GM18508 (cell line): ENCODE results near the gene ABCA5.
A peak's percentile ranks its signal among the peaks of the same experiment; 100 is the strongest.

Source experiments
- ATAC-seq: cut with Tn5 transposase; IDR thresholded peaks from one replicate; pipeline ENCODE4 v1.9.1; 2021; ENCODE audit warnings: moderate number of reproducible peaks; ENCODE audit not compliant: insufficient read depth, unreplicated experiment

Gene ABCA5

DNA sequence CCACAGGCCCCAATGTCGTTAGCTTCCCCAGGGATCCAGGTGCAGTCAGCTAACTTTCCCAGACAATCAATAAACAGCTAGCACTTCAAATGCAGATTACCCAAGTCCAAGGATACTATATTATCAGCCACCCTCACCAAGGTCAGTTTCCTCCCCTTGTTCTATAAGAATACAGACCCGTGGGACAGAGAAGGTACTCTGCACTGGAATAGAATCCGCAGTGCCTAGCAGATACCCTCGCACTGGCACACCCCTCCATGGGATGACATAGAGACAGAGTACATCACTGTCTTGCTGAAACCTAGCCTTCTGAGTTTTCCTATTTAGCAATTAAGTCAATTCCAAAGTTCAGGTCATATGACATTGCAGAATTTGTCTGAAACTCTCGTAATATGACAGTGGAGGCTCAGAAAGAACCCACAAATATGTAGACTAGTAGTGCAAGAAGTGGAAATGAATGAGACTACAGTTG, 58.4 kb downstream of the ABCA5 start:
- no peak for ATAC-seq

DNA sequence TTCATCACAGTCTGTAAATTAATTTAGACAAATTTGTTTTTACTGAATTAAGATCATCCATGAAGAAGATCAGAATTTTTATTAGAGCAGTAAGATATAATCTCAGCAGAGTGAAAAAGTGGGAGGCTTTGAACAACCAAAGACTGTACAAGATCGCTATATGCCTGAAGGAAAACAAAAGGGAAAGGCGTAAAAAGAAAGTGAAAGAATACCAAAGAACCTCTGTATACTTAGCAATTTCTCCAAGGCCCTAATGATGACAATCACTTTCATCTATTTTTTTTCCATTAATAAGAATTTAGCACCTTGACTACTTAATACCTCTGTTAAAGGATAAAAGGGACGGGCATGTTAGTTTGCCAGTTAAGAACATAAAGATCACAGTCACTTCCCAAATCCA, 59.7 kb downstream of the ABCA5 start:
- no peak for ATAC-seq

DNA sequence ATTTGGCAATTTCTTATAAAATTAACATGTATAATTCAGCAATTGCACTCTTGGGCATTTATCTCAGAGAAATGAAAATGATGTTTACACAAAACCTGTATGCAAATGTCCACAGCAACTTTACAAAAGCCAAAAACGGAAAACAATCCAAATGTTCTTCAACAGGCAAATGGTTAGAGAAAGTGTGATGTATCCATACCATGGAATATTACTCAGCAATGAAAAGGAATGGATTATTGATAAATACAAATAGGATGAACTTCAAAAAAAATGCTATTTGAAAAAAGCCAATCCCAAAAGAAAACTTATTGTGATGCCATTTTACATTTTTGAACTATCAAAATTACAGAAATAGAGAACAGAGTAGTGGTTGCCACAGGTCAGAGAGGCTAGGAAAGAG, 61.1 kb downstream of the ABCA5 start:
- no peak for ATAC-seq

DNA sequence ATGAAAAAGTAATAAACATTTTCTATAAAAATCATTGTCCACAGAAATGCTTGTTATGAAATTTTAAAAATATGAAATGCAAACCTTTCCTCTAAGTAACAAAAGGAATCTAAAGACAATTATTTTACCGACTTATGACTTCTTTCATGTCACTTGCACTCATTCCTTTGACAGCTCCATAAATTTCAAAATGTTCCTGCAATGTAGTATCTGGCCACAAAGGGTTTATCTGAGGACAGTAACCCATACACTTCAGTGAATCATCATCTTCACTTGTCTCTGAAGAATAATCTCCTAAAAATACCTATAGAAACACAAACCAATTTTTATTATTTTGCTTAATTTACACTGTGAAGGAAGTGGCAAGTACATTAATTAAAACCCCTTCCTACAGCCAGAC, 72.7 kb downstream of the ABCA5 start:
- ATAC-seq = no peak

DNA sequence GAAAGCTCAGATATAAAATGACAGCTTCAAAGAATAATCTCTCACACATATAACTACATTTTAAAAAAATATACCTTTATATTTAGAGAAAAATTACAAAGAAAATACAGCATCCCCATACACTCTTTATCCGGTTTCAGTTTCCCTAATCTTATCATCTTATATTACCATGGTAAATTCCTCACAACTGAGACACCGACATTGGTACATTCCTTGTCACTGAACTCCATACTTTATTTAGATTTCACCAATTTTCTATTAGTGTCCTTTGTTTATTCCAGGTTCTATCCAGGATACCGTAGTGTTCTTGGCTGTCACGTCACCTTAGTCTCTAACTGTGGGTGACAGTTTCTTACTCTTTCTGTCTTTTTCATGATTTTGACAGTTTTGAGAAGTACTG, 76.3 kb downstream of the ABCA5 start:
- ATAC-seq = no peak

DNA sequence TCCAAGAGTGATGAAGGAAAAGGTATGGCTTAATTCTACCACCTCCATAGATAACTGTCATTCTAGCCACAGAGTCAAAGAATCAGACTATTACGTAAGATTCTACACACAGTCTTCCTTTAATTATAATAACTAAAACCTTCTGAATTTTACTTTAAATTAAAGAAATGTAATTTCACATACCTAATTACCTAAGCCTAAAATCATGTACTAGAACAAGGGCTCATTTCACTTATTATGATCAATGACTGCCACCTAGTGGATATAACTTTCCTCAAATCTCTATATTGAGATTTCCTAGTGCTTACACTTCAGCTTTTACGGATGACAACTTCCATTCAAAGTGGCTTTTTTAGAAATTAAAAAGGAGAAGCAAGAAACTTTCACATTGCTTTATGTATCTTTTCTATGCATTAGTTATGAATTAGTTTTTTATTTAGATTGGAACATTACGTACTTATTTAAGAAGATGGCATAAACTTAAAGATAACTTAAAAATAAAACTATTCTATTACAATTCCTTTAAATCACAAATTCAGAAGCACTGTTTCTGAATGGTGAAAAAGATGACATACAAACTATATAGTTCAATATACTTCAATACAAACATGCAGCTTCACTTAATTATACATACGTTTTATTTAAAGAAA, 80.1 kb downstream of the ABCA5 start:
- no peak for ATAC-seq

DNA sequence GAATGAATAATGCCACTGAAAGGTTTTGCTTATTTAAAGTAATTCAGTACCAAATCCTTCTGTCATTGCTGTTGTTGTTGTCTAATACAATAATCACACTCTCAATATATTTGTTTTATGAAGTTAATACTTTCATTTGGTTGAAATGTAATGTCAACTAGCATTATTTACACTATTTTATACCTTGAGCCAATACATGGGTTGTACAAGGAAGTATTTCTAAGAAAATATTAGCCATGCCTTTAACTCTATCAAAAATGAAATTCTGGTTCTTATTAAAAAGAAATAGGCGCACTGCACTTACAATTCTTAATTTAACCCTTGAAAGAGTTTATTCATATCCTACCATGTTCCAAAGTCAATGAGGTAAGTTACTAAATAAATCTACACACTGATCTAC, 80.7 kb downstream of the ABCA5 start:
- ATAC-seq = no peak

DNA sequence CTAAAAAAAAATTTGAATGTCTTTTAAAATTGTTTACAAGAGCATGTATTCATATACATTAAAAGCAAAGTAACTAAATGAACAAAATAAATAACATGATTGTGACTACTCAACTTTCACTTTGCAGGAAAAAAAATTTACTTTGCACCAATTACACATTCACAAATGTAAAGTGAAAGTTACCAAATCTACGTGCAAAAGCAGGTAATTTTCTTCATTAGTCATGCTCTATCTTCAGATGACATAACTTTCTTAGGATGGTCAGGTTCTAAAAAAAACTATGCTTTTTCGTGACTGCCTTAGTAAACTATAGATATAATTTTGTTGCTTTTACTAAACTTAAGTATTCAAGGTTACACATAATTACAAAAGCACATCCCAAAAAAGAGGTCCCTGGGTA, 81.3 kb downstream of the ABCA5 start:
- no peak for ATAC-seq

DNA sequence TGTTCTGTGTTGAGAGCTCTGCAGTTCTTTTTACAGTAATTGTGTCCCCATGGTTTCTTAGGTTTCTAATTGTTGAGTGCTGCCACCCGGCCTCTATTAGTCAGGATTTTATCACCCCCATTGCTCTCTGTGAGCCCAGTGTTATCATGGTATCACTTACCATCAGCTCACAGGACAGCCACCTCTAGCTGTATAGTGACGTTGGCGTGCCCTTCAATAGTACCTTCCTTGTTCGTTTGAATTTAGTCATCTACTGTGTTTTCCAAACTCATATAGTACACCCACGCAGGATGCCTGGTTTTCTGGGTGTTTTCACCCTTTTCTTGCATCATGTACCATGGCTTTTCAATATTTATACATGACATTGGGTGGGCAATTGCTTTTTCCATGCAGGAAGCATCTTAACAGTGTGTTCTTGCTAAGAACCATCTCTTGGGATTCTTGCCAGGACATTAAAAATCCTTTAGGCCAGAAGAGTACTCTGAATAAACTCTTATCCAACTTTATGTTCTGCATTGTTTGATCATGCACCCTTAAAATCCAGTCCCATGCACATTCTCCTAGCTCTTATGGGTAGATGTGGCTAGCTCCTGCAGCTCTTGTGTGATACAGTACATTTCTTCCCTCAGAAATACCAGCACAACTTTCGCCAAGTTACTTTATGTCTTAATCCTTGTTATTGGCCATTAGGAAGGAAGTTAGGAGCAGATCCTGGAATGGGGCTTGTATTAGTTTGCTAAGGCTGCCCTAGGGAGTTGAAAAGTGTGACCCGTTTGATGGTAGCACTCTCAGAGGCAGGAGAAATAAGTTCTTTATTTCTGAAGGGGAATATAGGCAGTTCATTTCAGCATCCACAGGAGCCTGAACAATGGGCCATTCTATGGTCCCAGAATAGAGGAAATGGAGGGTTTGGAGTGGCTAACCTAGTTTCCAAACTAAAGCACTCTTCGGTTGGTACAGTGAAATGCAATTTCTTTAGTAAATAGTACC, 87.0 kb downstream of the ABCA5 start:
- no peak for ATAC-seq

DNA sequence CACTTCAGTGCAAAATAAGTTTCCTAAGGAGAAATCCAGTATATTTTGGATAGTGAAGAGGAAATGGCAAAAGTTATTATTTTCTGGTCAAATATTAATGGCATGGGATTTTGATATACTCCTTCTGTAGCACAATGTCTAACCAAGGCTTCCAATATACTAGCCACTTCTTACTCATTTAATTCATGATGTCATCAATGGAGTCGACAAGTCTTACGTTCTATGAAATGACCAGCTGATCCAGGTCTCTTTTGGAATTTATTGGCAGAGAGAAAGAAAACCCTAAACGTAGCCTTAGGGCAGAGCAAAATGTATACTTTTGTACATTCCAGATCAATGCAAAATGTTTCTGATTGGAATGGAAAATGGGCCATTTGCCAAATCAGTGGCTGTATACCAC, 90.0 kb downstream of the ABCA5 start:
- ATAC-seq = no peak

DNA sequence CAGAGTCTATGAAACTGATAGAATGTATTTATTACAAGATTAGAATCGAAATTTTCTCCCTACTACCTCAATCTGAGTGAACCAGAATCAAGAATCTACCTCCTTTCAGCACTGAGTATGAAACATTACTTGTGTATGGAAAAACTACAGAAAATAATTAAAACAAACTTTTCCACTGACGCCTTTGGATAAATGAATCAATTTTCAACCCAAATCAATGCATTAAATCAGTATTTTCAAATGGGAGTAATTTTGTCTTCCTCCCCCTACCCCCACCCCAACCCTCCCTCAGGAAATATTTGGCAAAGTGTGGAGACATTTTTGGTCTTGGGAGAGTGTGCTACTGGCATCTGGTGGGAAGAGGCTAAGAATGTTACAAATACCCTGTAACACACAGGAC, 90.5 kb downstream of the ABCA5 start:
- ATAC-seq = no peak

DNA sequence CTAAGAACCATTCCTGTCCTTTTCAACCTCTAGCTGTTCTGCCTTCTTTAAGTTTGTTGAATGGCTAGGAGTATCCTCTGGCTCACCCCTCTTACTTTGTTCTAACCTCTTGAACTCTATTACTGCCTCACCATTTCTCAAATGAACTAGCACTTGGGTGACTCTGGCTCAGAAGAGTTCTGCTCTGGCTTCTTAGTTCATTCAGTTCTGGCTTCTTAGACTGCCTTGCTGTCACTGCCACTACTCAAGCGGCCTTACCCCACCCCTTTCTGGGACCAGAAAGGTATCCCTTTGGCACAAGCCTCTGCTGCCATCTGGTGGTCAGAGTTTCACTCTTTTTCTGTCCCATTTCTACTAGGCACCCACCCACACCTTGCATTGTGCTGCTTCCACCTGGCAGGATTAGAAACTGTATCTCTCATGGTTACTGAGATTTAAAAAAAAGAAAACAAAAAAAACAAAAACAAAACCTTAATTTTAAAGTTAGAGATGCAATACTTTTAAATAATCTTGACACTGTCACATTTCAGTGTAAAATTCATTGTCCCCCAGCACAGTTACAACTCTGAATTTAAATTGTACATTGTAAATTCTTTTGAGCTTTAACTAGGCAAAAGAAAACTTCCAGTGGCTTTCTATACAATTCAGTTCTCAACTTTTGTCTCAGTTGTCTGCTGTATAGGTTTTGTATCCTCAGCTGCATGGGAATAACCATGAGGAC, 91.4 kb downstream of the ABCA5 start:
- peak; percentile 79 for ATAC-seq

DNA sequence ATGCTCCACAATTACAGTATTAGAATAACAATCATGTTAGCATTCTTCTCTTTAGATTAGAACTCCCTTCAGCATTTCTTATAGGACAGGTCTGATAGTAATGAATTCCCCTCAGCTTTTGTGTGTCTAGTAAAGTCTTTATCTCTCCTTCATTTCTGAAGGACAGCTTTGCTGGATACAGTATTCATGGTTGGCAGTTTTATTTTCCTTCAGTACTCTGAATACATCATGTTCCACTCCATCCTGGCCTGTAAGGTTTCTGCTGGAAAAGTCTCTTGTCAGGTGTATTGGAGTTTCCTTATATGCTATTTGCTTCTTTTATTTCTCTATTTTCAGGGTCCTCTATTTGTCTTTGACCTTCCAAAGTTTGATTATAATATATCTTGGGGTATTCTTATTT, 94.3 kb downstream of the ABCA5 start:
- ATAC-seq = no peak

DNA sequence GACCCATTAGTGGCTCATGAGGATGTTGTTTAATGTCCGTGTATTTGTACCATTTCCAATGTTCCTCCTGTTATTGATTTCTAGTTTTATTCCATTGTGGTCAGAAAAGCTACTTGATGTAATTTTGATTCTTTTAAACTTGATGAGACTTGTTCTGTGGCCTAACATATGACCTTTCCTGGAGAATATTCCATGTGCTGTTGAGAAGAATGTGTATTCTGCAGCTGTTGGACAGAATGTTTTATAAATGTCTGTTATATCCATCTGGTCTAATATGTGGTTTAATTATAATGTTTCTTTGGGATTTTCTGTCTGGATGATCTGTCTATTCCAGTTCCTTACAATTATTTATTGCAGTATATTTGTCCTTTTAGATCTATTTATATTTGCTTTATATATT, 95.4 kb downstream of the ABCA5 start:
- no peak for ATAC-seq

DNA sequence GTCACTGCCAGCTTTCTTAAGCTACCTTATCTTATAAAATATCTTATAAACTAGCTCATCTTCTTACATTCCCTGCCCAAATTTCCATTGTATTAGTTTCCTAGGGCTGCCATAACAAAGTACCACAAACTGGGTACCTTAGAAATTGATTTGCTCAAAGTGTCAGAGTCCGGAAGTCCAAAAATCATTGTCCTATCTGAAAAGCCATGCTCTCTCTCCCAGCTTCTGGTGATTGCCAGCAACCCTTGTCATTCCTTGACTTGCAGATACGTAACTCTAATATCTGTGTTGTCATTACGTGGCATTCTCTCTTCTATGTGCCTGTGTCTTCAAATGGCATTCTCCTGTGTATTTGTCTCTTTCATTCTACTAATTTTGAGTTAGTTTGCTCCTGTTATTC, 96.0 kb downstream of the ABCA5 start:
- ATAC-seq = no peak

DNA sequence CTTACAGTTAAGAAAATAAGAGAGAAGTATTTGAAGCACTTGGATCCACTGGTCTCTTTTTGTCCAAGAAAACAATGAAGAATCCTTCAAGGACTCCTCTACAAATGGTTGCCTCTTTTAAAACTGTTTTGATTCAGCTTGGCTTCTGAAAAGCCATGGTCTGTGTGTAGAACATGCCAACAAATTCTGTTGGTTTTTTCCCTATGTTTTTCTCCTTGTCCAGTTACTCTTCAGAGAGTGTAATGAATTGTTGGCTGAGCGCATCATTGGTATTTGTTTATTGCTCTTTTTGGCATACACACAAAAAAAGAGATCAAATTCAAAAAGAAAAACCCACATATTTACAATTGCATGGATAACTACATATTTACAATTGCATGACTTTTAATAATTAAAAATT, 98.4 kb downstream of the ABCA5 start, which contains the start of gene ABCA10:
ABCA10 (minus strand) TSS at position 249 of the 400 bp plus-strand sequence. CDS start 3,466 bp downstream, outside the sequence.
- no peak for ATAC-seq

DNA sequence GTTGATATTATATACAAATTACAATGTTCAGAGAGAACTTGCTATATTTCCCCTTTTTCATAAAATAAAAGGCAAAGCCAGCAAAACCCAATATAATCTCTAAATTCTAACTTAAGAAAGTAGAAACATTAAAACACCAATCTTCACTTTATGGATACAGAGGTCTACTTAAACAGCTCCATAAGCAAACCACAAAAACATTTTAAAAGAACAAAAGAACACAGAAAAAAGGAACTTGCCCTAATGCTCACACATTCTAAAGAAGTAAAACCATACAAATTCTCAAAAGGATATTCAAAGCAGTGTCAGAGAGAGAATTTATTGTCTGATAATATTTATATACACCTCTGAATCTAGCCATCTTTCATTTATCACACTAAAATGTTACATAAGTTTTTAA, 98.9 kb downstream of the ABCA5 start:
- no peak for ATAC-seq

DNA sequence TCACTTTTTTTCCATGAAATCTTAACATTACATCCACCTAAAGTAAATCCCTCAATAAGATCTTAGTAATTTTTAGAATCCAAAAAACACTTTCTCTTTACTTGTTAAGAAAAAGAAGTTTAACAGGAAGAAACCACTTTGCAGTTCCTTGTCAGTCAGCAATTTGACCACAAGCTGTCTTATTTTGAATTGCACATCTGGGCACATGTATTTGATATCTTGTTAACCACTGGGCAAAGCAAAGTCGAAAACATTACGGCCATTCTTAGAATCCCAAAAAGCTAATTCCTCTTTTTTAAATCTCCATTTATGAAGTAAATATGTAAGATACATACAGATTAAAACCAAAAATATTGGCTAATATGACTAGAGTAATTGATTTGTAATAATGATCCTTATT, 99.4 kb downstream of the ABCA5 start:
- no peak for ATAC-seq

DNA sequence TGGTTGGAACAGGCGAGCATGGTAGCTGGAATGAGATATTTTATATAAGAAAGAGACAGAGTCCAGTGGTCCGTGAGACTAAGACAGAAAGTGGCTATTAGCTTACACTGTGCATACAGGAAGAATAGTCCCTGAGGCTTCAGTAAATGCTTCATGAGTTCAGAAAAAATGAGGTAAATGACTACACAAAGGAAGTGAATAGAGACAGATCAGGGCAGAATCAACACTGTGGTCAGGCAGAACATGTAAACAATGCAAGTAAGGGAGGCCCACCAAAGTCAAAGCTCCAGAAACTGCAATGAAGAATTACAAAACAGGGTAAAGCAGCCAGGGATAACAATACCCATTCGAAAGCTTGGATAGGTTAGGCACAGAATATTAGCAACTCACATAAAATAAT, 103.1 kb downstream of the ABCA5 start:
- peak; percentile 97 for ATAC-seq

DNA sequence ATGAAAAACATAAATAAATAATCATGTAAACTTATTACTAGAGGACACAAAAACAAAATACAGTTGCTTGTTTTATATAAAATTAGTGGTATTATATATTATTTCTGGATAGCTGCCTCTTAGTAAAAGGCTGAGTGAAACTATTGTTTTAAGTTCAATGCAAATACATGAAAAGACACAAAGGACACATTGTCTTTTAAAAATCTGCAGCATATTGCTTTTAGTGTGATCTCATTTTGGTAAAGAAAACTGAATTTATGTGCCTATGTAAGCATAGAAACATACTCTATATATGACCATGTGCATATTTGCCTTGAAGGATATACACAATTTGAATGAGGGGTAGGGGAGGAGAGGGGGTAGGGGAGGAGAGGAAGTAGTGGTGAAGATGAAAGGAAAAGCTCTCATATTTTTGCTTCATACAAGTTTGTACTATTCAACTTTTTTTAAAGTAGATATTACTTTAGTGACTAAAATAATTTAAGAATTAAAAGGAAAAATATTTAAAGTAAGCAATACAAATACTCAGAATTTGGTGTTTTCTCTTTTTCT, 104.2 kb downstream of the ABCA5 start:
- no peak for ATAC-seq

DNA sequence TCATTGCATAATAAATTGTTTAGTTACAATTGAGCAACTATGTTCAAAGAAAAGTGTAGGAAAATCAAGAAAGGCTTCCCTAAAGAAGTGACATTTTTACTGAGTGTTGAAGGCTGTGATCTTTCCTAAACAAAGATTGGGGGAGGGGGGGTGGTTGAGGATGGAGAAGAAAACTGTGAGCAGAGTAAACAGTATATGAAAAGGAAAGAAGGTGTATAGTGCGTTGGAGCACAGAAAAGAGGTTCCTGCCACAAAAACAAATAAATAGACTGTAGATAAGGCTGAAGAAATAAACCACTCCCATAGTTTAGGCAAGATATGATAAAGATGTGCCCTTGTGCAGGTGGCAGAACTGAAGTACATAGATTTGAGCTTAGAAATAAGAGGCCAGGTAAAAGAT, 106.8 kb downstream of the ABCA5 start:
- ATAC-seq = no peak
